Urinary bladder (tissue), 4 donors: ENCODE results near the gene APBA1. TPM values are rescaled to one million over a fixed set of nuclear protein-coding genes. Genes with fewer than 3 reads are reported as not detected.

ENCODE experiments used
- DNase-seq: peaks from one replicate; pipeline ENCODE4 v3.0.0-alpha.2; 2015; ENCODE audit errors: extremely low spot score
- H3K27ac ChIP-seq: one replicate; pipeline ENCODE4 v1.5.1; 2013; ENCODE audit warnings: low read depth, mild to moderate bottlenecking, moderate library complexity
- H3K36me3 ChIP-seq: one replicate; pipeline ENCODE4 v1.6.1; 2013; ENCODE audit warnings: mild to moderate bottlenecking, moderate library complexity; ENCODE audit not compliant: insufficient read depth
- H3K4me1 ChIP-seq: one replicate; pipeline ENCODE4 v1.6.1; 2013; ENCODE audit warnings: mild to moderate bottlenecking, moderate library complexity; ENCODE audit not compliant: insufficient read depth
- H3K4me3 ChIP-seq: one replicate; pipeline ENCODE4 v1.5.1; 2013; ENCODE audit warnings: low read depth, low read length
- WGBS: extraction: QIAGEN DNeasy Blood & Tissue Kit; methylation state at CpG from one replicate; pipeline ENCODE4 v1.1.7; 2013; 5-methylcytosine and 5-hydroxymethylcytosine counted together
- polyA plus RNA-seq: library from polyadenylated mRNA; stranded (reverse); fragments of 200-250 nt; gene quantifications from one replicate; pipeline ENCODE4 v1.2.3, GENCODE V29; 2013
- total RNA-seq: library from RNA; depleted of rRNA; stranded (reverse); fragments of >200 nt; gene quantifications from one replicate; pipeline ENCODE4 v1.2.3, GENCODE V29; 2014
- donor health status: healthy with polysubstance abuse.
- donor health status: healthy.

The APBA1 gene
- total and polyA plus RNA-seq, 2 donors: 7.1 to 12.4 TPM

- DNase-seq: no peak
- 73% methylated on average over 6 of the region's 6 CpGs for WGBS
- H3K36me3 ChIP-seq: no peaks in the 10 kb centered on the region
- no peaks in the 10 kb centered on the region for H3K4me1 ChIP-seq
- no peak overlapping the region for H3K4me3 ChIP-seq
- H3K27ac ChIP-seq: no peak overlapping the region
These were observed 172.8 kb downstream of the APBA1 start for GRCh38 chr9:69499407-69499806.

- H3K4me1 ChIP-seq: no peaks in the 10 kb centered on the region
- no peak overlapping the region for H3K4me3 ChIP-seq
- H3K36me3 ChIP-seq: no peaks in the 10 kb centered on the region
- H3K27ac ChIP-seq: no peak overlapping the region
- DNase-seq: no peak
- 83% methylated on average over 3 of the region's 3 CpGs for WGBS
These were observed 173.7 kb downstream of the APBA1 start for GRCh38 chr9:69498470-69498869.

DNA sequence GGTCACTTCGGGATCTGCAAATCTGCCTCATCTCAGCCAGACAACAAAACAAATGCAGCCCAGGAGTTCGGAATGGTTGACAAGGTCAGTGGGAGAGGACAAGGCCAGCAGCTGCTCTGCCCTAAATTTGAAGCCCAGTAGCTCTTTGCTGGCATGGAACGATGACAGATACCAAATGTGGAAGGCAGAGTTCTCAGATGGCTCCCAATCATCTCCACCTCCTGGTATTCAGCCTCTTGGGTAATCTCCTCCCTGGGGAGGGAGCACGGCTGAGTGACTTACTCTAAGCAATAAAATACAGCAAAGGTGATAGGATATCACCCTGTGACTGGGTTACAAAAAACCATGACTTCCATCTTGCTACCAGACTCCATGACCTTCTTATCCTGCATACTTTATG, 174.4 kb downstream of the APBA1 start:
- H3K4me1 ChIP-seq: no peaks in the 10 kb centered on the region
- no peaks in the 10 kb centered on the region for H3K36me3 ChIP-seq
- 73% methylated on average over 4 of the region's 4 CpGs for WGBS
- no peak for DNase-seq
- no peak overlapping the region for H3K27ac ChIP-seq
- H3K4me3 ChIP-seq: no peak overlapping the region

DNA sequence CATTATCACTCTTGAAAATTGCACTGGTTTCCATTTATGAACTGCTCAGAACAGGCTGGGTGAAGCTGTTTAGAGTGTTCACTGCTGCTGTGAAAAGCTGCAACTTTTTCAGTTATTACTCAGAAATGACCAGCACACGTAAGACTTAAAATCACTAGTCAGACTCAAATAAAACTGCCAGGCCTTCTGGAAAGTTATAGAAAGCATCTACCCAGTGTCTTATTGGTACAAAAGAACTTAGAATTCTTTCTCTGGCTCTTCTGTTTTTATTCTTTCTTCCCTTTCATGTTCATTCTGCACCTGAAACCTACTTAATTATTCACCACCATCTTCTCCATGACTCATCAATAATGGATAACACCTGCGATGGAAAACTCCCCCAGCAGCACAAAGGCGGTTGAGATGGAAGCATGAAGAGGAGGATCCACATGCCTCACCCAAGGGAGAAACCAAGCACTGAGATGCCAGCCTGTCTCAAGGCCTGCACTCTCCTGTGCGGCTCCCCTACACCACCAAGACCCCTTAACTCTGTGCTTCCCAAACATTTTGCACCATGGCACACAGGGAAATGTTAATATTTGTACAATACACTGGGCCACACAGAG, 175.2 kb downstream of the APBA1 start:
- Histone ChIP-seq H3K4me1 (no peaks in the 10 kb centered on the region), H3K4me3 (no peak overlapping the region), H3K36me3 (no peaks in the 10 kb centered on the region), H3K27ac (no peak overlapping the region)
- no peak for DNase-seq
- 94% methylated on average over 4 of the region's 4 CpGs for WGBS

GRCh38 chr9:69495296-69495695, 176.9 kb downstream of the APBA1 start:
- DNase-seq: no peak
- 71% methylated on average over 10 of the region's 10 CpGs for WGBS
- no peak overlapping the region for H3K27ac ChIP-seq
- H3K4me1 ChIP-seq: no peaks in the 10 kb centered on the region
- H3K36me3 ChIP-seq: no peaks in the 10 kb centered on the region
- H3K4me3 ChIP-seq: no peak overlapping the region

DNA sequence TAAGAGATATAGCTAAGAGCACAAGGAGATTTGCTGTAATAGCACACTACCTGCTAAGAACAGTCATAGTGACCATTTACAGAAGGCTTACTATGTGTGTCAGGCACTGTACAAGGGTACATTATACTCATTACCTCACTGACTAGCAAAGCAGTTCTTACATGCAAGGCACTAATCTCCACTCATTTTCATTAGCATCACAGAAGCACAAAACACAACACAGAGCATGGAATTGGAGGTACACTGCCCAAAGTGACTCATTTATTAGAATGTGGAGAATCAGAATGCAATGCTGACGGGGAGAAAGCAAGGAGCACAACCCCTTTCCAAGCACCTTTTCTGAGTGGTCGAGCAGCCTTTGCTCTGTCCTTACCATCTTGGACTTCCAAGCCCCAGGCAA, 177.4 kb downstream of the APBA1 start:
- no peaks in the 10 kb centered on the region for H3K4me1 ChIP-seq
- no peaks in the 10 kb centered on the region for H3K36me3 ChIP-seq
- H3K27ac ChIP-seq: no peak overlapping the region
- DNase-seq: no peak
- 84% methylated on average over 2 of the region's 2 CpGs for WGBS
- no peak overlapping the region for H3K4me3 ChIP-seq

- DNase-seq: no peak
- no peak overlapping the region for H3K4me3 ChIP-seq
- H3K4me1 ChIP-seq: no peaks in the 10 kb centered on the region
- 85% methylated on average over 4 of the region's 4 CpGs for WGBS
- H3K27ac ChIP-seq: no peak overlapping the region
- H3K36me3 ChIP-seq: no peaks in the 10 kb centered on the region
These were observed 178.0 kb downstream of the APBA1 start for GRCh38 chr9:69494208-69494607.

GRCh38 chr9:69486498-69486897, 185.7 kb downstream of the APBA1 start:
- no peak overlapping the region for H3K4me3 ChIP-seq
- WGBS: 73% methylated on average over 3 of the region's 3 CpGs
- H3K4me1 ChIP-seq: no peaks in the 10 kb centered on the region
- no peak overlapping the region for H3K27ac ChIP-seq
- H3K36me3 ChIP-seq: no peaks in the 10 kb centered on the region
- DNase-seq: no peak

DNA sequence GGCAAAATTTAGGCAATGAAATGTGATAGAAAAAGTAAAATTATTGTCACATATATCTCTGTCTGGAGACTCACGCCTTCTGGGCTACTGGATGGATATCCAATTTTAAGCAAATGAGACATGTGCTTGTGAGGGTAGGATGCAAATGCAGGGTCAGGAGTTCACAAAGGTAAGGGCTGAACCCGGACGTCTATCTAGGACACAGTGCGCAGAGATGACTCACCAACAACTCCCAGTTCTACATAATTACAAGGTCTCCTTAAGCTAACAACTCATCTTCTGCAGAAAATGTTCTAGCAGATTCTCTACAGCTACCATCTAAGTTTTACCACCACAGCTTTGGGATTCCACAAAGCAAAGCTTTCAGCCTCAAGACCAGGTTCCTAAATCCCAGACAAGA, 186.7 kb downstream of the APBA1 start:
- H3K4me1 ChIP-seq: no peaks in the 10 kb centered on the region
- no peak overlapping the region for H3K4me3 ChIP-seq
- no peaks in the 10 kb centered on the region for H3K36me3 ChIP-seq
- H3K27ac ChIP-seq: no peak overlapping the region
- no peak for DNase-seq
- WGBS: 78% methylated on average over 4 of the region's 4 CpGs

- 72% methylated on average over 2 of the region's 2 CpGs for WGBS
- Histone ChIP-seq H3K4me1 (no peaks in the 10 kb centered on the region), H3K36me3 (no peaks in the 10 kb centered on the region)
These were observed 188.2 kb downstream of the APBA1 start for GRCh38 chr9:69483886-69484422.

GRCh38 chr9:69476797-69477196, 195.4 kb downstream of the APBA1 start:
- DNase-seq: no peak
- 83% methylated on average over 7 of the region's 7 CpGs for WGBS
- Histone ChIP-seq H3K27ac (no peak overlapping the region), H3K4me1 (peaks cover 2% of the 10 kb centered on the region), H3K36me3 (no peaks in the 10 kb centered on the region), H3K4me3 (no peak overlapping the region)

More at GRCh38 chr9:69483886-69484422, 188.2 kb downstream of the APBA1 start:
- Histone ChIP-seq H3K4me3 (no peak overlapping the region), H3K27ac (no peak overlapping the region)
- no peak for DNase-seq

DNA sequence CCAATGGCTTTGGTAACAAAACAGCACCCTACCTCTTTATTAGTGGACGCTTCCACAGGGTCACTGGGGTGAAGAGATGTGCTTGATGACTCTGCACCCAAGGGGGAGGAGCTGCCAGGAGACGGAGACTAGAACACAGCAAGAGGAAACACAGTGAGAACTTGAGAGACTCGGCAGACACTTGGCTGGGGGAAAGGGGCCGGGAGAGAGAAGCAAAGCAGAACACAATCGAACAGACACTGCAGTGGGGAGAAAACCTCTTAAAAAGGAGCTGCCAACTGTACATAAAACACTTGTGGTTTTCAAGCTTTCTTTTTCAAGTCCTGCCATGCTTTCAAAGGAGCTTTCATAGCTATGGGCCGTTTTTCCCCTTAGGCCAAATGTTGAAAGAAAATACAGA, 196.2 kb downstream of the APBA1 start:
- DNase-seq: no peak
- Histone ChIP-seq H3K27ac (no peak overlapping the region), H3K36me3 (no peaks in the 10 kb centered on the region), H3K4me3 (no peak overlapping the region), H3K4me1 (peaks cover 2% of the 10 kb centered on the region)
- WGBS: 52% methylated on average over 6 of the region's 6 CpGs

DNA sequence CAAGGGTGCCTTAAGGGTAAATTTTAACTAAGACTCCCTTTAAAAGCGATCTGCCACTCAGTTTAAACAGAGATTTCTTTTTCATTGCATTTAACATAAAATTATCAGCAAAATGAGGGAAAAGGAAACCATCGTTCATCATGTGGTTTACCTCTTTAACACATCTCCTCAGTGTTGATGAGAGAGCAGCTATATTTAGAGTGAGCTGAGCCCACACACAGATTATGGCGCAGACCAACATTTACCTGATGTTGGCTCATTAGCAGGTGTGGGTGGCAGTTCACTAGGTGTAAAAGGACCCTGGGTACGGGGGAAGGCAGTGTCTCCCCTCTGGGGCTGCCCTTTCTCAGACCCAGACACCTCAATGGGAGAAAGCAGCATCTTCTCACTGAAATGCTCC, 197.3 kb downstream of the APBA1 start:
- 86% methylated on average over 4 of the region's 4 CpGs for WGBS

DNA sequence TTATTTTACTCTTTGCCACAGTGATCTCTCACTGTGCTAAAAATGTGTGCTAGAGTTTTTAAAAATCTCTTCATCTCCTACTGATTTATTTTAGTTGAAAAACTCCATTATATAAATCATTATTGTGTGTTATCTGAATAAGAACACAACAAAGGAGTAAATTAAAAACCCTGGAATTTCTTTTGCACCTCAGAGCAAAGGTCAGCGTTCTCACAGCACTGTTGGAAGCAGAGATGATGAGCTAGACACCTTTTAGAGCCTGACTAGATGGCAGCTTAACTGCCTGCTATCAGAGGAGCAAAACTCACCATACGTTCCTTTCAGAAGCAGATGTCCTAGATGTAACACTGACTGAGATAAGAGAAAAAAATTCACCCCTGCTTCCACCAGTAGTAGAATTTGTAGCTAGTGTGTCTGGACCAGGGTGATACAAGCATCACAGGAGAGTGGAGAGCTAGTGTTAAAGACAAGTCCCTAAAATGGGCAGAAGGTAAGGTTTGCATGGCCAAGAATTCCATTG, 200.0 kb downstream of the APBA1 start:
- Histone ChIP-seq H3K4me3 (no peak overlapping the region), H3K27ac (no peak overlapping the region), H3K36me3 (no peaks in the 10 kb centered on the region), H3K4me1 (peaks cover 5% of the 10 kb centered on the region)
- no peak for DNase-seq
- WGBS: 55% methylated on average over 2 of the region's 2 CpGs

More for the DNA sequence above, 197.3 kb downstream of the APBA1 start:
- Histone ChIP-seq H3K4me1 (peaks cover 5% of the 10 kb centered on the region), H3K4me3 (no peak overlapping the region), H3K36me3 (no peaks in the 10 kb centered on the region), H3K27ac (no peak overlapping the region)
- no peak for DNase-seq
